HG03280 (cell line): ENCODE data around the gene CAMK2A.

Experiments
- ATAC-seq: cut with Tn5 transposase; IDR thresholded peaks from one replicate; pipeline ENCODE4 v1.9.1; 2021; ENCODE audit warnings: mild to moderate bottlenecking, moderate library complexity; ENCODE audit not compliant: unreplicated experiment

Gene CAMK2A

DNA sequence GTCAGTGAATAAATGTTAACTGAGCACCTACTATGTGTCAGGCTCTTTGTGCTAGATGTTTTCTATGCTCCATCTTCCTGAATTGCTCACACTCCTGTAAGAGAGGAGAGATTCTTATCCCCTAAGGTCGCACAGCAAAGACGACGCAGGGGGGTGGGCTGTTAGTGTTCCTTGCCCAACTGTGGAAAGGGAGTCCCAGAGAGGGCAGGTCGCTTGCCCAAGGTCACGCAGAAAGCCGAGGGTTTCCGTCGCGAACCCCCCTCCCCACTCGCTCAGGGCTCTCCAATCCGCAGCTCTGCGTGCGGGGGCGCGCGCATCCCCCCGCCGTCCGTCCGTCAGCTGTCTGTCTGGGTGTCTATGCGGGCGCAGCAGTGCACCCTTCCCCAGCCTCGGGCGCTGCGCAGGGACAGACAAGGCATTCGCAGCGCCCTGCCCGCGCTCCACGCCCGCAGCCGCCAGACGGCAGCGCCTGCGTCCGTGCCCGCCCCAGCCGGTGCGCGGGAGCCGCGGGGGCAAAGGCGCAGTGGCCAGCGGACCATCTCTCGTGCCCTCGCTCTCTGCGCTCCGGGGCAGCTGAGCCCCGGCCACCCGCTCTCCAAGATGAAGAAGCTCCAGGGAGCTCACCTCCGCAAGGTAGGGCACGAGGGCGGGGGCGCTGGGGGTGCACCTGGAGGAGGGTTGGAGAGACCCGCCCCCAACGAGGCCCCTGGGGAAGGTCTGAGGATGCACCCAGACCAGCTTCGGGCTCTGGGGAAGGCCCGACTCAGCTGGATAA is 99.7 kb downstream of the CAMK2A start, which contains the start of gene SLC6A7:
Gene SLC6A7 (plus strand): TSS at position 335 of the 775 bp plus-strand sequence. CDS start 266 bp downstream, at position 601.
- ATAC-seq, result no peak

DNA sequence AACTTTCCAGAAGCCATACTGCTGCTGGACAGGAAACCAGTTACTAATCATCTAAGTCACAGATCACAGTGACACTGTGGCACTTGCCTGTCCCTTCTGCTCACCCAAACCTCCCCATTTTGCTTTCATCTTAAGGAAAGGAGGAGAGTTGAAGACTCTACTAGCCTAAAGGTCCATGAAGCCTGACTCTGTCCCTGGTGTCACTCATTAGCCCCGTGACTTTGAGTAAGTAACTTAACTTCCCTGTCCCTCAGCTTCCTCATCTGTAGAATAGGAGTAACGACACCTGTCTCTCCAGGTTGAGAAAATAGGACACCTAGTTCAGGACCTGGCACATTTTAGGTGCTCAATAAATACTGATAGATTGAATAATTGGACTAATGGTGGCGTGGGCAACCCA is 100.2 kb downstream of the CAMK2A start:
- no peak for ATAC-seq

DNA sequence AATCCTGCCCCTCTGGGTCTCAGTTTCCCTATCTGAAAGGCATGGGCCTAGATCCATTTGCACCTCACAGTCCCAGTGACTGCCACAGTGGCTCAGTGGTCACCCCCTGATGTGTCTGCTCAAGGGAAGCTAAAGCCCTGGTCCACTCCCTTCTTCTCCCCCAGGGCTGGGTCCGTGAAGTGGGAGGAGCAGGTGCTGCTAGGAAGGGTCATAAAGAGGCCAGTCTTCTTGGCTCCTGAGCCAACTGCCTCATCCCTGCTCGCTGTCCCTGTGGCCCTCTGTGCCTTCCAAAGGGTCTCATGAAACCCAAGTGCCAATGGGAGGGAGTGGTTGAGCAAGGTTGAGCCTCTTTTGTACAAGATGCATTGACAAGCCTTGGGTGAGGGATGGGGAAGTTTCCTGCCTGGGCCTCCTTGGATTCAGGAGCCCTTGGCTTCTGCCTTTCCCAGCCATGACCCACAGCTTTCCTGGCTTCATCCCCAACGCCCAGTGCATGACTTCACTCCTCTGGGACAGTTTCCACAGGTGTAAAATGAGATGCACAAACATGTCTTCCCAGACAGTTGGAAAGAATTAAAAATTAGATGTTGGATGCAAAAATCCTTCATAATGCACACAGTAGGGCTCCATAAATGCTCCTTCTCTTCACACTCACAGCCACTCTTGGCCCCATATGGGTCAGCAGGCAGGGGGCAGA is 101.3 kb downstream of the CAMK2A start:
- no peak for ATAC-seq

DNA sequence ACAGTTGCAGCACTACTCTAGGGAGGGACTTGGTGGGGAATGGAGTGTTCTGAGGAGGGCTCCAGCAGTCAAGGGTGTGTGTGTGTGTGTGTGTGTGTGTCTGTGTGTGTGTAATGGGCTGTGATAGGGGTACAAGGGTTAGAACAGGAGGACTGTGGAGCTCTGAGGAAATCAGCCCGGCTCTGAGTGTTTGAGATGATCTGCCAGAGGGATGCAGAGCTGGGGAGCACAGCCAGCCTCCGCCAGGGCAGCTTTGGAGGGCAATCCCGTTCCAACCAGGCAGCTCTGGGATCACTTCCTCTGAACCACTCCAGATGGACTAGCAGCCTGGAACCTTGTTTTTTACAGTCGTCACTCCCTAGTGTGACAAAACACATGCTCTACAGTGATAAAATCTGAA is 102.7 kb downstream of the CAMK2A start:
- no peak for ATAC-seq

DNA sequence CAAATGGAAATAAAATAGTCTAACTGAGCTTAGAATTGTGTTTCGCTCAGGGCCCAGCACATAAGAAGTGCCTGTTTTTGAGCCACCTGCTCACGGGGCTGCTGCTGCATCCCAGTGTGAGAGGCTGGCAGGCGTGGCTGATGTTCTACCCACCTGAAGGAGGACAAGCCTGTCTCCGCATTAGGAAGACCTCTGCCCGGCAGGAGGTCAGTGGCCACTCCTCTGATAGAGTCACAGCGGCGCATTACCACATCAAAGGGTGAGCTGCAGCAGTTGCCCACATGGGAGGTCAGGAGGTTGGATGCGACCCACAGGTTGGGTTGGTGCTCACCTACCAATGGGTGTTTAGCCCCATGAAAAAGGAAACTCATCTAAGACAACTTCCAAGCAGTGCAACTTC is 103.4 kb downstream of the CAMK2A start:
- no peak for ATAC-seq

DNA sequence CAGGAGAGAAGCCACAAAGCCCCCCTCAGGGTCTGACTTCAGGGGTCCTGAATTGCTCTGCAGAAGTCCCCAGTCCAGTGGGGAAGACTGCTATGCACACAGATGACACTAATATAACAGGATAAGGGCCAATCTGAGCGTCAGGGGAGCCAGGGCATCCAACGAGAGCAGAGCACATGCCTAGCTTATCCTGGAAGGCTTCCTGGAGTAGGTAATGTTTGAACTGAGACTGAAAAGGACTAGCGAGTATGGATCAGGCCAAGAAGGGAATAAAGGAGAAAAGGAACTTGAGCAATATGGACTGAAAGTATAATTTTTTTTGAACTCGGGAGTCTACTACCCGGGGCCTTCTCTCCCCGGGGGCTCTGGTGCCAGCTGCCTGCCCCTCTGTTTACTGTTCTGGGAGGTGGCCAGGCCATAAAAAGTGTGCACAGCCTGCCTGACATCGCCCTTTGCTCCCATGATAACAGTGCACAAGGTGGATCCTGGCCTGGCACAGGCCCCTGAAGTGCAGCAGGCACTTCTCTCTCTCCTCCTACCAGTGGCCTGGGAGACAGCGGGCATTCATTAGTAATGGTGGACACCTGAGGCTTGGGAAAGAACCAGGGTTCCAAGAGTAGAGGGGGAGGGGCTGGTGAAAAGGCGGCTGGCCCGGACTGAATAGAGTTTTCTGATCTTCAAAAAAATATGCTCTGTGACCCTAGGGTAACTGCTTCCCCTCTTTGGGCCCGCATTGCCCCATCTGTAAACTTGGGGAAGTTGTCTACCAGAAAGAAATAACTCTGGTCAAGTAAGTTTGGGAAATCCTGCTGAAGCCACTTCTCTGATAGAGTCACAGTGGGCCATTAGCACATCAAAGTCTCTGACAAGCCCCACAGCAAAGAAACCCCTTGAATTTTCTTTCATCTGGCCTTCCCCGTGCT is 104.3 kb downstream of the CAMK2A start:
- no peak for ATAC-seq

DNA sequence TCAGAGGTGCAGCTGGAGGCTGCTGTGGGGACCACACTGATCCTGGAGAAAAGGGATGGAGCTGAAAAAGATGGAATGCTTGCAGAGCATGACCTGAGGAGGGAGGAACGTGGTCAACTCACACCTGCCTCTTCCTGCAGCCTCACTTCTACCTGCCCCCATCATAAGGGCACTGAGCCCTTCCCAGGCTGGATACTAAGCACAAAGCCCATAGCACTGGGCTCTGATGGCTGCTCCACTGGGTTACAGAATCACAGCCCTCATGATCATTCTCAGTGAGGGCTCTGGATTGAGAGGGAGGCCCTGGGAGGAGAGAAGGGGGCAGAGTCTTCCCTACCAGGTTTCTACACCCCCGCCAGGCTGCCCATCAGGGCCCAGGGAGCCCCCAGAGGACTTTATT is 105.6 kb downstream of the CAMK2A start:
- ATAC-seq, result no peak

DNA sequence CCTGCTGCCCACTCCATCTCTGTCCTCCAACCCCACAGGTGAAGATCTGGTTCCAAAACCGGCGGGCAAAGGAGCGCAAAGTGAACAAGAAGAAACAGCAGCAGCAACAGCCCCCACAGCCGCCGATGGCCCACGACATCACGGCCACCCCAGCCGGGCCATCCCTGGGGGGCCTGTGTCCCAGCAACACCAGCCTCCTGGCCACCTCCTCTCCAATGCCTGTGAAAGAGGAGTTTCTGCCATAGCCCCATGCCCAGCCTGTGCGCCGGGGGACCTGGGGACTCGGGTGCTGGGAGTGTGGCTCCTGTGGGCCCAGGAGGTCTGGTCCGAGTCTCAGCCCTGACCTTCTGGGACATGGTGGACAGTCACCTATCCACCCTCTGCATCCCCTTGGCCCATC is 106.1 kb downstream of the CAMK2A start:
- no peak for ATAC-seq

DNA sequence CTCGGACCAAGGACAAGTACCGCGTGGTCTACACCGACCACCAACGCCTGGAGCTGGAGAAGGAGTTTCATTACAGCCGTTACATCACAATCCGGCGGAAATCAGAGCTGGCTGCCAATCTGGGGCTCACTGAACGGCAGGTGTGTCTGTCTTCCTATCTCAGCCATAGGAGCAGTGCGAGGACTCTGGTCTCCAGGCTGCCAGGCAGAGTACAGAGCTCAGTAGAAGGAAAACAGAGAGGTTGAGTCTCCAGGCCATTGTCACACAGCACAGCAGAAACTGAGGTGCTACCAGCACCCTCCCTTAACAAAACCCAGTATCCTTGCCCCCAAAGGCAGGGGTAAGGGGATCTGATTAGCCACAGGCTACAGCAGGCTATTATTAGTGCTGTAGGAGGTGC is 106.8 kb downstream of the CAMK2A start:
- ATAC-seq, result no peak

DNA sequence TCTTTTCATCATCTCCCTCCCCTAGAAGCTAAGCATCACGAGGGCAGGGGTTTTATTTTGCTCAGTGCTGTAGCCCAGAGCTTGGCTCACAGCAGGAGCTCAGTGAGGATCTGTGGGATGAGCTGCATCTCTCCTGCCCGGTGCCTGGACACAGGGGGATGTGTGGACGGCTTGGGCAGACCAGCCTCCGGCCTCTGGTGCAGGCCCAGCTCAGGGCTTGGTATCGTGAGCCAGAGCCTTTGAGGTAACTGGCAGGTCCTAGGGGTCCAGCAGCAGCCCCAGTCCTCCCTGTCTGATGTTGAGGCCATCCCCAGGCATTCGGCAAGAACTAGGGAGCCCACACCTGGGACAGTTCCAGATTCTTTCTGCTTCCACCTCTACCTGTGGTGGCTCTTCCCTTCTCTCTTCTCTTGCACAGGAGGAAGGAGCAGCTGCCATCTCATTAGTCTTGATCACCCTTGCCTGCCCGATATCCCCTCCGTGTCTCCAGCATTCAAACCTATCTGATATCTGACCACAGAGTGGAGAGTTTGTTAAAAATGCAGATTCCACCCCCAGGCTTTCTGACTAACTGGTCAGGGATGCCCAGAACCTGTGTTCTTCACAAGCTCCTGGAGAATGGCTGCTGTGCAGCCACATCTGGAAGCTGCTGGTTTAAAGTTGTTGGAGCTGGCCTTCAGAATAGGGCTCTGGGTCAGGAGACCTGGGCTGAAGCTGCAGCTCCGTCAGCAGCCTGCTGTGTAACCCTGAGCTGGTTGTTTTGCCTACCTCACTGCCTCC is 107.6 kb downstream of the CAMK2A start:
- ATAC-seq, result no peak

DNA sequence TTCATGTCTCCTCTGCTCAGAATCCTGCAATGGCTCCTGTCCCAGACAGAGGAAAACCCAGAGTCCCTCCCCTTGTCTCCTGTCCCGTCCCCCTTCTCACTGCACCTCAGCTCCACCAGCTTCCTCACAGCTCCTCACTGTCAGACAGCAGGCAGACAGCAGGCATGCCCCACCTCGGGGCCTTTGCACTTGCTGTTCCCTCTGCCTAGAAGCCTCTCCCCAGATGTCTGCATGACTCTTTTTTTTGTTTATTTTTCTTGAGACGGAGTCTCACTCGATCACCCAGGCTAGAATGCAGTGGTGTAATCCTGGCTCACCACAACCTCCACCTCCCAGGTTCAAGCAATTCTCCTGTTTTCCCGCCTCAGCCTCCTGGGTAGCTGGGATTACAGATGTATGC is 108.5 kb downstream of the CAMK2A start:
- ATAC-seq, result no peak

DNA sequence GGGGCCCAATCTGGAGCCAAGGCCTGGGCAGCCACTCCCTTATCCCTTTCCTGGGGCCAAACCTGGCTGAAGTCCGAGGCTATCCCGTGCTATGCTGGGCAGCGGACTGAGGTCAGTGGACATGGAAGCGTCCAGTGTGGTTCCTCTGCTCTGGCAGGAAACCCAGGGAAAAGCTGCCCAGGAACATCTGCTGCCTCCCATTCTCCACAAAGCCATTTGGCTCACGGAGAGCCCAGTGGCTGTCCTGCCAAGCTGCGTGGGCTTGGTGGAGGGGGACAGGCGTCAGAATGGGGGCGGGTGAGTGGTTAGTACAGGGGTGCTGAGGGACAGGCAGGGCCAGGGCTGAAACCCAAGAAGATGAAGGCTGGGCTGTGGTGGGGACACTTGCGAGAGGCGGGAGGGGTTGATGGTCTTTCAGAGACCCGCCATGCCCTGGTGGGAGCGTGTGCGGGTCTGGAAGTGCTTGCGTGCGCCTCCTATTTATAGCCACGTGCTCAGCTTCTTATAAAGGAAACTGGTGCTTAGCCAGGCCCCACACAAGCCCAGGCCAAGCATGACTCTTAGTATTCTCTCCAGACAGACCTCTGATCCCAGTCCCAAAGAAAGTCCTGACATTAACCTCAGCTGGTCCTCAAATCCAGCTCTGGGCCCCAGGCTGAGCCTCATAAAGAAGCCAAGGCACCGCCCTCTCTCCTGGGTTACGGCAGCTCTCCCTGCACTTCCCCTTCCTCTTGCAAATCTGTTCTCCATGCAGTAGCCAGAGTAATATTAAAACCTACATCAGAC is 109.1 kb downstream of the CAMK2A start:
- ATAC-seq, result no peak

DNA sequence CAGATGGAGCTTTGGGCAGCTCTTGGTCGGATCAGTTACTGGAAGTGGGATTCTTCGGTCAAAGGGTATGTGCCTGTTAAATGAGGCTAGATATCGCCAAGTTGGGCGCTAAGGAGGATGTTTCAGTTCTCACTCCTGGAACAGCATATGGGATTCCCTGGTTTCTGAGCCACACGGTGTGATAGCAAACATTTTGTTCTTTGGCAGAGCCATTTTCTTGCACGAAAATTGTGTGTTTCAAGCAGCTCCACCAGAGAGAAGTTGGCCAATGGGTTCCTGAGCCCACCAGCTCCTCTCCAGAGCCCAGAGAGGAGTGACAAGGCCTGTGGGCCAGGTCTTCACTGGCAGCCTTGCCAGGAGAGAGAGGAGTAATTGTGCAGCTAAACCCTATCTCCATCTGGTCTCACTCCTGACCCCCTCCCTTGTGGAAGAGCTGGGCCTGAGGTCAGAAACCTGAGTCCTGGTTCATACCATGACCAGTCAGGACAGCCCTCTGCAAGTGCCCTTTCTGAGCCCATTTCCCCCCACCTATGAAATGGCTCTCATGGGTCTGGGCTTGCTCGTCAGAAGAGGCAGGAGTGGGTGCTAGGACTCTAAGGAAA is 110.5 kb downstream of the CAMK2A start:
- no peak for ATAC-seq

DNA sequence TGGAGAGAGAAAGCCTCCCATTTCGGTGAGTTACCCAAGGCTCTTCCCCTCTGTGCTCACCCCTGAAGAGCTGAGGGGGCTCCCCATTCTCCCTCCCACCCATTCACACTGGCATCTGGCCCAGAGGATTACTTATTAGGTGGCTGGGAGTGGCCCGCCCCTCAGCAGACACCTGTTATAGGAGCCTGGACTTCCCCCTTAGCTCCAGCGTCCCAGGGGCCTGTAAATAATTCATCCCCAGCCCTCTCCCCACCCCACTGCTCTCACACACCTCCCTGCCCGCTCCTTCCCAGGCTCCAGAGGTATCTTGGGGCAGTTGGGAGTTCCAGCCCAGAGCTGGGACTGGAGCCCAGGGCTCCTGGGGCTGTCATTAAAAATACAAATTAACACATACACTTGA is 111.3 kb downstream of the CAMK2A start:
- ATAC-seq, result no peak

DNA sequence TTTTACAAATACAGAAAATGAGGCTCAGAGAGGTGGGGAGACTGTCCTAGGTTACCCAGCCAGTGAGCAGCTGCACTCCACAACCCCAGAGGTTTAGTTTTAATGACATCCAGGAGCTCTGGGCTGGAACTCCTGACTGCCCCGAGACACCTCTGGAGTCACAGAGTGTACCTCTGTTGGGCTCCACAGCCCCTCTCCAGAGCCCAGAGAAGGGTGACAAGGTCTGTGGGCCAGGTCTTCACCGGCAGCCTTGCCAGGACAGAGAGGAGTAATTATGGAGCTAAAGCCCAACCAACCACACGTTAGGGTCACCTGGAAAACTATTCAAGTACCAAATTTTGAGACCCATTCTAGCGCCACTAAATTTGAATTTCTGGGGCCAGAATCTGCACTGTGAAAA is 111.9 kb downstream of the CAMK2A start:
- no peak for ATAC-seq

DNA sequence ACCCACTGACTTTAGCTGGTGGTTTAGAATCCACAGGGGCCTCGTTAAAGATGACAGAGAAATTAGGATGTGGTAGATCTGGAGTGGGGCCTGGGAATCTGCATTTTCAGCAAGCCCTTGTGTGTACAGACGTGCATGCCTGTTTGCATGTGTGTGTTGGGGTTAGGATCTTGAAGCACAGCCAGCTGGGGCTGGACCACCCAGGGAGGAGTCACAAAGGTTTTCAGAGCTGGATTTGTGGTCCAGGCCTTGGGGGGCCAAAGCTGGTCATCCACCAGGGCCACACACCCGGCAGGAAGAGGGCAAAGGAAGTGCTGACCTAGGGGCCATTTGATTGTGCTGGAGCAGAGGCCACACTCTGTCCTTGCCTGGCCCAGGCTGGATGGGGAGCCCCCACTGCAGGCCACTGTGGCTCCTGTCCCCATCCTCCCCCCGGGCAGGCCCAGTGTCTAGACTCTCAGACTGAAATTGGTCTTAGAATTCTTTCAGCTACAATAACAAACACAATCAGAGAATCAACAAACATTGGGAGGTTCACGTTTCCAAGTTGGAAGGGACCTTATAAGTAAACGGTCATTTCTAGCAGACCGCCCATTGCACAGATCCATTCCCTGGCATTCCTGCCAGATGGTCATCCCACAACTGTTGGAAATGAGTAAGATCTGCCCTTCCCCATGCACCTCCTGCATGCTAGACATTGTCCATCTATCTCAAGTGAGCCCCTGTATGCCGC is 112.7 kb downstream of the CAMK2A start:
- no peak for ATAC-seq

DNA sequence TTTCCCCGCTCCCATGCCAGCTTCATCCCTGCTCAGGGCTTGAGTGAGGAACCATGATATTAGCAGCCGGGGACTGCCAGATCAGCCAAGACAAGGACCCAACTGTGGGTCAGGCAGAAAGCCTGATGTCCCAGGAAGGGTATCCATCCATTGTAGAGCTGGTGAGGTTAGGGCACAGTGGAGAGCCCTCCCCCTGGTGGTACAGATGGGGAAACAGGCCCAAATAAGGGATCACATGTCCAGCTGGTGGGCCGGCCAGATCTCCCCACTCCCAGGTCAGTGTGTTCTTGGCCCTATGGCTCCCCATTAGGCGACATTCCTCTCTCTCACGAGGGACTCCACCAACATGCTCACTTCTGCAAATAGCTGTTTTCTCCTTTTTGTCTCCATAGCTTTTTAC is 114.0 kb downstream of the CAMK2A start:
- ATAC-seq, result peak; percentile 46

DNA sequence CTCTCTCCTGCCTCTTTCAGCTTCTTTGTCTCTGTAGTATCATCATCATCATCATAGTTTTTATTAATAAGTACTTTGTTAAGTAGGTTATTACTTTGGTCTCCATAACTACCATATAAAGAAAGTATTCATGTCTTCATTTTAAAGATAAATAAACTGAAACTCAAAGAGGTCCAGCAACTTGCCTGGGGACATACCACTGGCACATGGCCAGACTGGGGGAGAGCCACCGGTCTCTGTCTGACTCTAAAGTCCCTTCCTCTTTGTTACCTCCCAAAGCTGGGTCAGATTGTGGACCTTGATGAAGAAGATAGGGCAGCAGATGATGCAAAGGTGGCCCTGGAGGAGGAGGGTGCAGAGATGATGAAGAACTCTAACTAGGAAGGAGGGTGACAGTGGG is 114.5 kb downstream of the CAMK2A start:
- no peak for ATAC-seq

DNA sequence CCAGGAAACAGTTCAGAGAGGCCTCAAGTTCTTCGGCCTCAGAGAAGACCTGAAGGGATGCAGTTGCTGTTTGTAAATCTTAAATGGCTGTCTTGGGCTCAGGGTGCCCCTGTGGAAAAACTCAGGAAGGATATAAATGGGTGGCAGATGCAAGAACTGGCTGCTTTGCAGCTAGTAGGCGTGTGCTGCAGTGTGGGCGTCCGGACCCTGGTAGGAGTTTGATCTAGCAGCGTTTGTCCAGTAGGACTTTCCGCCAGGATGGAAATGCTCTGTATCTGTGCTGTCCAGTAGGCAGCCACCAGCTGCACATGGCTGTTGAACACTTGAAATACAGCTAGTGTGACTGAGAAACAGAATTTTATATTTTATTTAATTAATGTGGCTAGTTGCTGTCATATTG is 115.3 kb downstream of the CAMK2A start:
- no peak for ATAC-seq
